Cardiac muscle cell (in vitro differentiated cells and primary cell): ENCODE results near the gene CGNL1. TPM values are rescaled to one million over a fixed set of nuclear protein-coding genes. Genes with fewer than 3 reads are reported as not detected.
A peak's percentile ranks its signal among the peaks of the same experiment; 100 is the strongest.

Experiments
- DNase-seq, 2 donors: peaks; one replicate each; pipeline versions ENCODE4 v3.0.0 to v3.0.0-alpha.2; 2010 to 2017; ENCODE audit warnings: low read depth in 1 of 2, low spot score in 1 of 2
- H3K27ac ChIP-seq: fragments of 200-600 bp; sonication (generic); 2 replicates; pipeline ENCODE4 v1.5.1; 2016
- H3K27me3 ChIP-seq: fragments of 200-600 bp; sonication (generic); 2 replicates; pipeline ENCODE4 v1.6.0; 2016; ENCODE audit warnings: control low read depth
- H3K36me3 ChIP-seq: fragments of 200-600 bp; sonication (generic); 2 replicates; pipeline ENCODE4 v1.5.1; 2016; ENCODE audit warnings: control low read depth
- H3K4me1 ChIP-seq: fragments of 200-600 bp; sonication (generic); 2 replicates; pipeline ENCODE4 v1.8.1; 2017; ENCODE audit warnings: low read depth, mild to moderate bottlenecking, mixed run types
- H3K4me3 ChIP-seq: fragments of 200-600 bp; sonication (generic); 2 replicates; pipeline ENCODE4 v1.5.1; 2016; ENCODE audit warnings: mild to moderate bottlenecking
- H3K9me3 ChIP-seq: fragments of 200-600 bp; sonication (generic); 2 replicates; pipeline ENCODE4 v1.5.1; 2017; ENCODE audit warnings: low read depth, mild to moderate bottlenecking, control low read depth
- CTCF ChIP-seq: IDR thresholded peaks from 2 replicates; pipeline ENCODE4 v1.5.1; 2012; ENCODE audit warnings: low read depth, mild to moderate bottlenecking, low read length
- polyA plus RNA-seq: library from polyadenylated mRNA; unstranded; fragments of >200 nt; fragmentation: Nextera tagmentation; extraction: Ambion mirVana; gene quantifications from 2 replicates; pipeline ENCODE4 v1.2.1, GENCODE V29; 2016
- total RNA-seq: library from RNA; depleted of rRNA; stranded (reverse); fragments of >200 nt; gene quantifications from 2 replicates; pipeline ENCODE4 v1.2.3, GENCODE V29; 2016

Gene CGNL1
- total and polyA plus RNA-seq, 2 experiments from 2014 or later: 62.9 to 134 TPM

- H3K4me3 ChIP-seq: no peak overlapping the region
- peaks cover 2% of the 10 kb centered on the region for H3K36me3 ChIP-seq
- H3K27ac ChIP-seq: peak overlapping the region; percentile 94
- peaks cover 75% of the 10 kb centered on the region for H3K4me1 ChIP-seq
- DNase-seq: no peak
- no peak for TF ChIP-seq CTCF
- H3K27me3 ChIP-seq: no peaks in the 10 kb centered on the region
- H3K9me3 ChIP-seq: no peaks in the 10 kb centered on the region
Observed at GRCh38 chr15:57437564-57437963, 61.3 kb downstream of the CGNL1 start.

GRCh38 chr15:57438166-57438565 is 61.9 kb downstream of the CGNL1 start:
- H3K36me3 ChIP-seq: peaks cover 8% of the 10 kb centered on the region
- H3K27ac ChIP-seq: peak overlapping the region; percentile 94
- no peak for DNase-seq
- H3K4me1 ChIP-seq: peaks cover 73% of the 10 kb centered on the region
- H3K27me3 ChIP-seq: no peaks in the 10 kb centered on the region
- no peak for TF ChIP-seq CTCF
- no peak overlapping the region for H3K4me3 ChIP-seq
- no peaks in the 10 kb centered on the region for H3K9me3 ChIP-seq

GRCh38 chr15:57439128-57440027 is 63.1 kb downstream of the CGNL1 start:
- DNase-seq: no peak
- peaks cover 20% of the 10 kb centered on the region for H3K36me3 ChIP-seq
- no peak for TF ChIP-seq CTCF
- H3K4me3 ChIP-seq: no peak overlapping the region
- H3K27me3 ChIP-seq: no peaks in the 10 kb centered on the region
- H3K4me1 ChIP-seq: peaks cover 66% of the 10 kb centered on the region
- peak overlapping the region; percentile 94 for H3K27ac ChIP-seq
- H3K9me3 ChIP-seq: no peaks in the 10 kb centered on the region

GRCh38 chr15:57440167-57440566 is 63.9 kb downstream of the CGNL1 start:
- Histone ChIP-seq H3K9me3 (no peaks in the 10 kb centered on the region), H3K4me3 (no peak overlapping the region), H3K4me1 (peaks cover 67% of the 10 kb centered on the region), H3K27ac (peak overlapping the region; percentile 94), H3K36me3 (peaks cover 21% of the 10 kb centered on the region), H3K27me3 (no peaks in the 10 kb centered on the region)
- peak in 1 of 2 donors; percentile 55 for DNase-seq
- TF ChIP-seq CTCF: no peak

- peaks cover 67% of the 10 kb centered on the region for H3K4me1 ChIP-seq
- peak; percentile 67 to 91 for DNase-seq
- no peak for TF ChIP-seq CTCF
Observed at GRCh38 chr15:57440799-57441198, 64.5 kb downstream of the CGNL1 start.

More at GRCh38 chr15:57440799-57441198, 64.5 kb downstream of the CGNL1 start:
- H3K27me3 ChIP-seq: no peaks in the 10 kb centered on the region
- peak overlapping the region; percentile 94 for H3K27ac ChIP-seq
- H3K4me3 ChIP-seq: no peak overlapping the region
- H3K9me3 ChIP-seq: no peaks in the 10 kb centered on the region
- peaks cover 26% of the 10 kb centered on the region for H3K36me3 ChIP-seq
